HG03066 (cell line): ENCODE results near the gene TRPM2.

Experiments used
- ATAC-seq: cut with Tn5 transposase; IDR thresholded peaks from one replicate; pipeline ENCODE4 v1.9.1; 2021; ENCODE audit warnings: low read depth; ENCODE audit not compliant: unreplicated experiment

The TRPM2 gene

GRCh38 chr21:44424608-44425306 lies 71.3 kb downstream of the TRPM2 start:
- ATAC-seq = no peak

GRCh38 chr21:44425307-44425894 lies 72.0 kb downstream of the TRPM2 start:
- ATAC-seq = no peak

- no peak for ATAC-seq
Observed at GRCh38 chr21:44425895-44426662, 72.7 kb downstream of the TRPM2 start.

GRCh38 chr21:44426663-44427191 lies 73.3 kb downstream of the TRPM2 start:
- ATAC-seq = no peak

GRCh38 chr21:44427241-44428120 lies 74.1 kb downstream of the TRPM2 start:
- ATAC-seq = no peak

- ATAC-seq = no peak
Observed at GRCh38 chr21:44428281-44428960, 75.0 kb downstream of the TRPM2 start.

- no peak for ATAC-seq
Observed at GRCh38 chr21:44429894-44430293, 76.5 kb downstream of the TRPM2 start.

GRCh38 chr21:44431300-44431699 lies 77.9 kb downstream of the TRPM2 start:
- ATAC-seq = no peak

- no peak for ATAC-seq
Observed at GRCh38 chr21:44432841-44433790, 79.7 kb downstream of the TRPM2 start.

GRCh38 chr21:44433791-44434567 lies 80.6 kb downstream of the TRPM2 start:
- no peak for ATAC-seq

- ATAC-seq = no peak
Observed at GRCh38 chr21:44434568-44434925, 81.1 kb downstream of the TRPM2 start.

GRCh38 chr21:44434936-44435635 lies 81.7 kb downstream of the TRPM2 start:
- no peak for ATAC-seq

- no peak for ATAC-seq
Observed at GRCh38 chr21:44436111-44436611, 82.7 kb downstream of the TRPM2 start.

GRCh38 chr21:44436958-44437357 lies 83.5 kb downstream of the TRPM2 start:
- ATAC-seq = no peak

- no peak for ATAC-seq
Observed at GRCh38 chr21:44437371-44437695, 83.9 kb downstream of the TRPM2 start.

- ATAC-seq = no peak
Observed at GRCh38 chr21:44437696-44438431, 84.4 kb downstream of the TRPM2 start.
